Body of pancreas (tissue), 4 donors: ENCODE results near the gene FOXO1.

Experiments used
- POLR2A ChIP-seq, 3 donors: fragments of 450-650 bp; IDR thresholded peaks; one replicate each; pipeline ENCODE4 v1.6.1; 2016; ENCODE audit warnings: antibody characterized with exemption in 3 of 3, mild to moderate bottlenecking in 2 of 3
- TF ChIP-seq, protein P1 (sequence below), 7 experiments: fragments of 450-650 bp in 4 of 7; fragments of 200-600 bp in 3 of 7; sonication (generic) in 3 of 7; IDR thresholded peaks; one replicate each; pipeline ENCODE4 v1.5.1; 2016 to 2019; ENCODE audit warnings: antibody characterized with exemption in 7 of 7

DNA sequence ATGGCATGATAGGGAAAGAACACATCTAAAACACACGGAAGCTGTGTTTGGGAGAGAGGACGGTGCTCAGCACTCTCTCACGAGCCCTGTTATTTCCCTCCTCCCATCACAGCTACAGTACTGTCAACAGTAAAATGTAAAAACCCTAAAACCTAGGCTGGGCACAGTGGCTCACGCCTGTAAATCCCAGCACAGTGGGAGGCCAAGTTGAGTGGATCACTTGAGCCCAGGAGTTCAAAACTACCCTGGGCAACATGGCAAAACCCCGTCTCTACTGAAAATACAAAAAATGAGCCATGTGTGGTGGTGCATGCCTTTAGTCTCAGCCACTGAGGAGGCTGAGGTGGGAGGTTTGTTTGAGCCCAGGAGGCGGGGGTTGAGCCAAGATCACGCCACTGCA is 54.8 kb downstream of the FOXO1 start:
- TF ChIP-seq, protein P1, sequence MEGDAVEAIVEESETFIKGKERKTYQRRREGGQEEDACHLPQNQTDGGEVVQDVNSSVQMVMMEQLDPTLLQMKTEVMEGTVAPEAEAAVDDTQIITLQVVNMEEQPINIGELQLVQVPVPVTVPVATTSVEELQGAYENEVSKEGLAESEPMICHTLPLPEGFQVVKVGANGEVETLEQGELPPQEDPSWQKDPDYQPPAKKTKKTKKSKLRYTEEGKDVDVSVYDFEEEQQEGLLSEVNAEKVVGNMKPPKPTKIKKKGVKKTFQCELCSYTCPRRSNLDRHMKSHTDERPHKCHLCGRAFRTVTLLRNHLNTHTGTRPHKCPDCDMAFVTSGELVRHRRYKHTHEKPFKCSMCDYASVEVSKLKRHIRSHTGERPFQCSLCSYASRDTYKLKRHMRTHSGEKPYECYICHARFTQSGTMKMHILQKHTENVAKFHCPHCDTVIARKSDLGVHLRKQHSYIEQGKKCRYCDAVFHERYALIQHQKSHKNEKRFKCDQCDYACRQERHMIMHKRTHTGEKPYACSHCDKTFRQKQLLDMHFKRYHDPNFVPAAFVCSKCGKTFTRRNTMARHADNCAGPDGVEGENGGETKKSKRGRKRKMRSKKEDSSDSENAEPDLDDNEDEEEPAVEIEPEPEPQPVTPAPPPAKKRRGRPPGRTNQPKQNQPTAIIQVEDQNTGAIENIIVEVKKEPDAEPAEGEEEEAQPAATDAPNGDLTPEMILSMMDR (IDR thresholded peaks at IDR 0.05): no peak
- TF ChIP-seq POLR2A (IDR thresholded peaks at IDR 0.05): no peak
